GM18870 (cell line): ENCODE results near the gene NDUFB10.

ENCODE experiments used
- ATAC-seq: cut with Tn5 transposase; IDR thresholded peaks from one replicate; pipeline ENCODE4 v1.9.1; 2021; ENCODE audit warnings: moderate library complexity; ENCODE audit not compliant: unreplicated experiment

NDUFB10 gene

DNA sequence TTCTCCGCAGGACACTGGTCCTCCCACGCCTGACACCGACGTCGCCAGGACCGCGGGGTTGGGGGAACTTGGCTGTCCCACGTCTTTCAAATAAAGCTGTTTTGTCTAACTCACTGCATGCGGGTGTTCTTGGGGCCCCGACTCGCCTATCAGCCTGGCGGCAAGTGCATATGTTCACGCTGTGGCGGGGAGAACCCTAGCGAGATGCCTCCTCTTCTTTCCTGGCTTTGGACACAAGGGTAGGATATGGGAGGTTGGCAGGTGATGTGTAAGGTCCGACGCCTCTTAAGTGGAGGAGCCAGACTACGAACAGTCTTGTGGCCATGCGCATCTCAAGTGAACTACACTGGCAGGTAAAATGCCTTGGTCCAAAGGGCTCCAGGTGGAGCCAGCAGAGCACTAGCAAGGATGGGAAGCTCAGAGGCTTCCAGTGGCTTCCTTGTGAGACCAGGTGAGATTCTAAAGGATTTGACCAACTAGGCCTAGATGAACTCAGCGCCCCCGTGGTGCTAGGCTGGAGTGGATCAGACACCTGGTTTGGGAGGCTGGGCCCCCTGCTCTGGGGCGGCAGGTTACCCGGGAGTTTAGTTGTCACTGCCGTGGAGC, 6.2 kb downstream of the NDUFB10 start:
- no peak for ATAC-seq

DNA sequence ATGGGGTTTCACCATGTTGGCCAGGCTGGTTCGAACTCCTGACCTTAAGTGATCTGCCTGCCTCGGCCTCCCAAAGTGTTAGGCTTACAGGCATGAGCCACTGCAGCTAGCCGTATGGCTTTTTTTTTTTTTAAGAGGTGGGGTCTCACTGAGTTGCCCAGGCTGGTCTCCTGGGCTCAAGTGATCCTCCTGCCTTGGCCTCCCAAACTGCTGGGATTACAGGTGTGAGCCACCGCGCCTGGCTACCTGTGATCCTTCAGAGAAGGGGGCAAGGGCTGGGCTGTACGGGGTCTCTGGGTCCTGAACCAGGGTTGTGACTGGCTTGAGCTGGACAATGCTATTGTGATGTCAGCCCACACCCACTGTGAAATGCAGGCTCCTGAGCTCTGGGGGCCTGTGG, 7.1 kb downstream of the NDUFB10 start, which contains the start of gene RNF151:
TSS of gene RNF151 (plus strand) at position 397 of the 400 bp plus-strand sequence. CDS start 26 bp downstream, outside the sequence.
- ATAC-seq, result no peak

DNA sequence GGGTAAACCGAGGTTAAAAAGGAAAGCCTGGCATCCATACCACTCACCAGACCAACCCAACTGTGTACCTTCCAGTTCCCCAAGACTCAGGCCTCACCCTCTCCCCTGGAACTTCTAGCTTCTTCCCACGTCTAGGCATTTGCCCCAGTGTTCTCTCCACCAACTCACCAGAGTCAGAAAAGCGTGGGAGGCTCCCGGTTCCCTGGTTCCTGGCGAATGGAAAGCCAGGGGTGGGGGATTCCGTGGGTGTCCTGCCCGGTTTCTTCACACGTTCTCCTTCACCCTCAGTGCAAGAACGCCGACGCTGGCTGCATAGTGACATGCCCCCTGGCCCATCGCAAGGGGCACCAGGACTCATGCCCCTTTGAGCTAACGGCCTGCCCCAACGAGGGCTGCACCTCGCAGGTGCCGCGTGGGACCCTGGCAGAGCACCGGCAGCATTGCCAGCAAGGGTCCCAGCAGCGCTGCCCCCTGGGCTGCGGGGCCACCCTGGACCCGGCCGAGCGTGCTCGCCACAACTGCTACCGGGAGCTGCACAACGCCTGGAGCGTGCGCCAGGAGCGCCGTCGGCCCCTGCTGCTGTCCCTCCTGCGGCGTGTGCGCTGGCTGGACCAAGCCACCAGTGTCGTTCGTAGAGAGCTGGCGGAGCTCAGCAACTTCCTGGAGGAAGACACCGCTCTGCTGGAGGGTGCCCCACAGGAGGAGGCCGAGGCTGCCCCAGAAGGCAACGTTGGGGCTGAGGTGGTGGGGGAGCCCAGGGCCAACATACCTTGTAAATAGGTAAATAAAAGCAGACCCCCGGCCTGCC, 9.0 kb downstream of the NDUFB10 start:
- no peak for ATAC-seq

DNA sequence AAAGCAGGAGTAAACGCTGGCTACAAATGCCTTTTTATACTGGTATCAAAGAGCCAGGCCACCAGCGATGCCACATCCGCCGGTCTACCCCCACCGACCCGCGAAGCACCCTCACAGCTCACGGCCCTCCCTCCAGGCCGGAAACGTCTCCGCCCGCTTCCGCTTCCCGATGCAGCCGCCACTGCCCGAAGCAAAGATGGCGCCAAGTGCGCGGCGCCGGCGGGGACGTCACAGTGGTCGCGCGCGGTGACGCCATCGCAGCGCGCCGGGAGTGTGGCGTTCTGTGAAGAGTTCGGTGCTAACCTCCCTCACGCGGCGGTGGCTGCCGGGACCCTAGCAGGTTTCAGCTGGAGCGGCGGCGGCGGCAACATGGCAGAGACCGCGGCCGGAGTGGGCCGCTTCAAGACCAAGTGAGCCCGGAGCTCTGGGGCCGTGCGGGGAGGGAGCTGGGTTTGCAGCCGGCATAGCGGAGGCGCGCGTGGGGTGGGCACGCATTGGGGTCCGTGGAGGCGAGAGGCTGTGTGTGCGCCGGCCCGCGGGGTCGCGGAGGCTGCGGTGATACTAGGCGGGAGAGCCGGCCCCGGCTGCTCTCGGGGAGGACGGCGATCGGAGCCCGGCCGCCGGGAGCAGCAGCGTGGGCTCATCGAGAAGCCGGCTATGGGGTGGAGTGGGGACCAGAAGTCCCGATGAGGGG, 12.6 kb downstream of the NDUFB10 start, which contains the start of gene TBL3:
TSS of gene TBL3 (plus strand) at position 258 of the 694 bp plus-strand sequence. CDS start at position 370, 112 bp downstream.
- ATAC-seq, result peak; percentile 43

DNA sequence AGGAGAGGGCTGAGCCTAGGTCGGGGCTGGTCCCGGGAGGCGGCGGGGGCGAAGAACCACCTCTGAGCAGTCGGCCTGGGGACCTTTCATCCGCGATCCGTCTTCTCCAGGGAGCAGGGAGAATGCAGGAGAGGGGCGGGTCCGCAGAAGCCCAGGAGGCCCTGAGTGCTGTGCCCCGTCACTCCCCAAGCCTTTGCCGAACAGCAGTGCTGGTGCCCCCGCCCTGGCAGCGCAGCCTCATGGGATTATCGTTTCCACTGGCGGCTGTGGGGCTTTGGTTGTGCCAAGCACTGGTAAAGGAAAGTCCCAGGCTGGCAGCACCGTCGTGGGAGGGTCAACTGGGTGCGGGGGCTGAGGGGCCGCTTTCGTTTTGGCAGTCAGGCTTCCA, 13.1 kb downstream of the NDUFB10 start:
- ATAC-seq, result no peak

DNA sequence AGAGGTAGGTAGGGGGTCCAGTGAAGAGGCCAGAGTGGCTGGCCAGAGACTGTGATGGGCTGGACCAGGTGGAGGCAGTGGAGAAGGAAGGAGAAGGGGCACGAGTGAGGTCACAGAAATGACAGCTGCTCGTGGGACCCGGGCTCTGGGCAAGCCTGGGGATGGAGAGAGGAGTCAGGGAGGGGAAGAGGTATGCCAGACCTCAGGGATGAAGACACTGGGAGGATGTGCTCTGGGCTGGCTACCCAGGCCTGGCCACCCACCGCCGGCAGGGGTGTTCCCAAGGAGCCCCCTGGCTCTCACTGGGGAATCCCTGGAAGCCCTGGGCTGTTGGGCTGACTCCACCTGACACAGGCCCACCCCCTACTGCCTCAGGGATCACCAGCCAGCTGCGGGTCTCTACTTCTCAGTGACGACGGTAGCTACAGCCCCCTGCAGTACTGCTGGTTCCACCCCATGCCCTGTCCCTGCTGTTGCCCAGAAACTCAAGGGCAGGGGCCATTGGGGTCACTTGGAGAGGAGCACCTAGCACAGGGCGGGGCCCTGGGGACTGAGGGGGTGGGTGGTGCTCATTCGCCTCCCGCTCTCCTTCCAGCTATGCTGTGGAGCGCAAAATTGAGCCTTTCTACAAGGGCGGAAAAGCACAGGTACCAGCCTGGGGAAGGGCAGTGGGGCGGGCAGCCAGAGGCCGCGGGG, 14.3 kb downstream of the NDUFB10 start:
- no peak for ATAC-seq

DNA sequence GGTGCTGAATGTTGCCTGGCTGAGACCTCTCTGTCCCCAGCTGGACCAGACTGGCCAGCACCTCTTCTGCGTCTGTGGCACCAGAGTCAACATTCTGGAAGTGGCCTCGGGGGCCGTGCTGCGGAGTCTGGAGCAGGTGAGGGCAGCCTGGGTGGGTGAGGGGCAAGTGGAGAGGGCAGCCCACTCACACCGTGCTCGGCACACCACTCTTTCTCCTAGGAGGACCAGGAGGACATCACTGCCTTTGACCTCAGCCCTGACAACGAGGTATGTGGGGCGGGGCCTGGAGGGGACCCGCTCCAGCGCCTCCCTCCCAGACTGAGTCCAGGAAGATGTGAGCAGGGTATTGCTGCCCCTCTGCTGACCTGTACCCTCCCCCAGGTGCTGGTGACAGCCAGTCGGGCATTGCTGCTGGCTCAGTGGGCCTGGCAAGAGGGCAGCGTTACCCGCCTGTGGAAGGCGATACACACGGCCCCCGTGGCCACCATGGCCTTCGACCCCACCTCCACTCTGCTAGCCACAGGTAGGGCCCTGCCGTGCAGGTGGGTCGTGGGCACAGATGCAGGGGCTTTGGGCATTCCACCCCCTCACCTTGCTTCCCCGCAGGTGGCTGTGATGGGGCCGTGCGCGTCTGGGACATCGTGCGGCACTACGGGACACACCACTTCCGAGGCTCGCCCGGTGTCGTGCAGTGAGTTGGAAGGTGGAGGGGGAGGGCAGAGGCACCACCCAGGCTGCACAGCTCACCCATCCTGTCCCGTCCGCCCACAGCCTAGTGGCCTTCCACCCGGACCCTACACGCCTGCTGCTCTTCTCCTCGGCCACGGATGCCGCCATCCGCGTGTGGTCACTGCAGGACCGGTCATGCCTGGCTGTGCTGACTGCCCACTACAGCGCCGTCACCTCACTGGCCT, 15.1 kb downstream of the NDUFB10 start:
- no peak for ATAC-seq

DNA sequence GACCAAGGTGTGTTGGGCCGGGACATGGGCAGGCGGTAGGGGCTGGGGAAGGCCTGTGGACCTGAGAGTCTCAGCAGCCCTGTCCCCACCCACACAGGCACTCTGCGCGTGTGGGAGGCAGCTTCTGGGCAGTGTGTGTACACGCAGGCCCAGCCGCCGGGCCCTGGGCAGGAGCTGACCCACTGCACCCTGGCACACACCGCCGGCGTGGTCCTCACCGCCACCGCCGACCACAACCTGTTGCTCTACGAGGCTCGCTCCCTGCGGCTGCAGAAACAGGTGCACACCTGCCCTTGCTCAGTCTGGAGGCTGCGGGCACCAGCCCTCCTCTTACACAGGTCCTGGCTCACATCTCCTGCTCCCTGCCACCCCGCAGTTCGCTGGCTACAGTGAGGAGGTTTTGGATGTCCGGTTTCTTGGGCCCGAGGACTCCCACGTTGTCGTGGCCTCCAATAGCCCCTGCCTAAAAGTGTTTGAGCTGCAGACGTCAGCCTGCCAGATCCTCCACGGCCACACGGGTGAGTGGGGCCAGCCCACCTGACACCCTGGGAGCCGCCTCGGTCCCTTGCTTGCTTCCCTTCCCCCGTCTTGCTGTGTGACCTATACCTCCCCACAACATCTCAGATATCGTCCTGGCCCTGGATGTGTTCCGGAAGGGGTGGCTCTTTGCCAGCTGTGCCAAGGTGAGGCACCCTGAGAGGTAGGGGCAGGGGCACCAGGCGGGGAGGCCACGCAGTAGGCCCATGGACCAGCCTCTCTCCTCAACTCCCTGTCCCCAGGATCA, 16.3 kb downstream of the NDUFB10 start:
- ATAC-seq, result no peak

DNA sequence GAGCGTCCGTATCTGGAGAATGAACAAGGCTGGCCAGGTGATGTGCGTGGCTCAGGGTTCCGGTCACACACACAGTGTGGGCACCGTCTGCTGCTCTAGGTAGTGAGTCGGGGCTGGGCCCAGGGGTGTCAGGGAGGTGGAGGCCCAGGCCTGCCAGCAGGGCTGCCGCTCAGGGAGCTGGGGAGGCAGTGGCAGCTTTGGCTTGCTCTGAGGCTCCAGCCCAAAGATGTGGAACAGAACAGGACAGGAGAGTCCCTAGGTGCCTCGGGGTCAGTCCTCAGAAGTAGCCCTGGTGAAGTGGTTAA, 16.8 kb downstream of the NDUFB10 start:
- ATAC-seq, result no peak

DNA sequence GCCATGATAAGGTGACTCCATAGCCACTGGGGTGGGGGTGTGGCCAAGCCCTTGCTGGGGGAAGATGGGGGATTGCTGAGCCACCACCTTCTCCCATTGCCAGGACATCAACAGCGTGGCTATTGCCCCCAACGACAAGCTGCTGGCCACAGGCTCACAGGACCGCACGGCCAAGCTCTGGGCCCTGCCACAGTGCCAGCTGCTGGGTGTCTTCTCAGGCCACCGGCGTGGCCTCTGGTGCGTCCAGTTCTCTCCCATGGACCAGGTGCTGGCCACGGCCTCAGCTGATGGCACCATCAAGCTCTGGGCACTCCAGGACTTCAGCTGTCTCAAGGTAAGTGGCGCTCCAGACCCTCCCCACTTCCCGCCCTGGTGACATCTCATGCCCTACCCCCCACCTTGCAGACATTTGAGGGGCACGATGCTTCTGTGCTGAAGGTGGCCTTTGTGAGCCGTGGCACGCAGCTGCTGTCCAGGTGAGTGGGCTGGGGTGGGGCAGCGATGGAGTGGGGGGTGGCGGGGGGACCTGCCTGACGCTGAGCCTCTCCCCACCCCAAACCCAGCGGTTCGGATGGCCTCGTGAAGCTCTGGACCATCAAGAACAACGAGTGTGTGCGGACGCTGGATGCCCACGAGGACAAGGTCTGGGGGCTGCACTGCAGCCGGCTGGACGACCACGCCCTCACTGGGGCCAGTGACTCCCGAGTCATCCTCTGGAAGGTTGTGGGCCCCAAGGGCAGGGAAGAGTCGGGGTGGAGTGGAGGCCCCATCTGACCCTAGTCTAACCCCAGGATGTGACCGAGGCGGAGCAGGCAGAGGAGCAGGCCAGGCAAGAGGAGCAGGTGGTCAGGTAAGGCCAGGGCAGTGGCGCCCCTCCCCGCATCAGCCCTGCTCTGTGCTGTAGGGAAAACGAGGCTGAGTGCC, 17.9 kb downstream of the NDUFB10 start:
- ATAC-seq, result no peak

DNA sequence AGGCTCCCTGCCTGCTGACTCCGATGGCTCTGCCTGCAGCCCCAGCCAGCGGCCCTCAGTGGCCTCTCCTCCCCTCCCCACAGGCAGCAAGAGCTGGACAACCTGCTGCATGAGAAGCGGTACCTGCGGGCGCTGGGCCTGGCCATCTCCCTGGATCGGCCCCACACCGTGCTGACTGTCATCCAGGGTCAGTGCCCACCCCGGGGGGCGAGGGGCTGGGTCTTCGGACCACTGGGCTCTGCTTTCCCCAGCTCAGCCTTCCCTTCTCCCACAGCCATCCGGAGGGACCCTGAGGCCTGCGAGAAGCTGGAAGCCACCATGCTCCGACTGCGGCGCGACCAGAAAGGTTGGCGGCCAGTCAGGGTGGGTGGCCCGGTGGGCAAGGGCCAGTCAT, 18.5 kb downstream of the NDUFB10 start:
- ATAC-seq, result no peak

DNA sequence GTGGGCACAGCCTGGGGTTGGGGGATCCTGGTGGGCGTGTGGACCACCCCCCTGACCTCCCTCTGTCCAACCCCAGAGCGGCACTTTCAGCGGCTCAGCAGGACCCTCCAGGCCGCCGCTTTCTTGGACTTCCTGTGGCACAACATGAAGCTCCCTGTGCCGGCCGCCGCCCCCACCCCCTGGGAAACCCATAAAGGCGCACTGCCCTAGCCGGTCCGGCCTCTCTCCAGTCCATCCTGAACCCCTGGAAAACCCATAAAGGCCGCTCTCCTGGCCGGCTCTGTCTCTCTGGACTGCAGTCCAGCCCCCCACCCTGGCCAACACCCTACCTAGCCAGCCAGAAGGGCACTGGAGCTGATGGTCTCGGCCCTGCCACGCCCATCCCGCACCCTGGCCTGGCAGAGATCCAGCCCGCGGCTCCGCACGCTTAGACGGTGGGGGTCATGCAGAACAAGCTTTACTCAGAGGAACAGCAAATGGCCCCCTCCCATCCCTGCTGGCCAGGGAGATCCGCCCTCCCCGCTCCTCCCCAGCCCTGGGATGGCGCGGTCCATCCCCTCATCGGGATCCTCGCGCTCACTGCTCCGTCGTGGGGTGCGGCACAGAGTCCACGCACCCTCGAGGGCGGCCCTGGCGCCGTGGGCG, 19.3 kb downstream of the NDUFB10 start:
- ATAC-seq, result no peak

DNA sequence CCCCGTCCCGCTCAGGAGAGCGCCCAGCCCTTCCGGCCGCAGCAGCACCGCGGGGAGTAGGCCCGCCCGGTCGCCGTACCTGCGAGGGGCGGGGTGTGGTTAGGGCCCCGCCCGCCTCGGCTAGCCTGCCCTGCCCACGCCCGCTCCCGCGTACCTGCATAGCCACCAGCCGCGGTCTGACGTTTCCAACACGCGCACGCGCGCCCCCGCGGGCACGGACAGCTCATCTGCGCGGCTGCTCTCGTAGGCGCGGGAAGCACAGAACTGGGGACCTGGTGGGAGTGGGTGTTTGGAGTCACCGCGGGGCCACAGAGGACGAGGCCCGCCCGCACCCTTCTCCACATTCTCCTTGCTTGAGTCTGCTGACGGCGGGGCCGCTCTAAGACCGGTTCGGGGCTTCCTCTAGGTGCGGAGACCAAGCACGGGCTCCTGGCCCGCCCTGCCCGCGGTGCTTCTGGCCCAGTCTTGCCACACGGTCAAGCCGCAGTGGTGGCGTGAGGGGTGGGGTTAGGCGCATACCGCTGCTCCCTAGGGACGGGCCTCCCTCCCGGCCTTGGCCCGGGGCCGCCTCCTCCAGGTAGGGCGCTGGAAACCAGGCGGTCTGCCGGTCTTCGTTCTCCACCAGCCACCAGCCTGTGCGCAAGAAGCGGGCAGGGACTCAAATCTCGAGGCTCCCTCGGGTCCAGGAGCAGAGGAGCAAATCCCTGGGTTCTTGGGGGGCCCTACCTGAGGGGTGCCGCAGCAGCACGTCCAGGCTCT, 20.1 kb downstream of the NDUFB10 start:
- ATAC-seq, result no peak

DNA sequence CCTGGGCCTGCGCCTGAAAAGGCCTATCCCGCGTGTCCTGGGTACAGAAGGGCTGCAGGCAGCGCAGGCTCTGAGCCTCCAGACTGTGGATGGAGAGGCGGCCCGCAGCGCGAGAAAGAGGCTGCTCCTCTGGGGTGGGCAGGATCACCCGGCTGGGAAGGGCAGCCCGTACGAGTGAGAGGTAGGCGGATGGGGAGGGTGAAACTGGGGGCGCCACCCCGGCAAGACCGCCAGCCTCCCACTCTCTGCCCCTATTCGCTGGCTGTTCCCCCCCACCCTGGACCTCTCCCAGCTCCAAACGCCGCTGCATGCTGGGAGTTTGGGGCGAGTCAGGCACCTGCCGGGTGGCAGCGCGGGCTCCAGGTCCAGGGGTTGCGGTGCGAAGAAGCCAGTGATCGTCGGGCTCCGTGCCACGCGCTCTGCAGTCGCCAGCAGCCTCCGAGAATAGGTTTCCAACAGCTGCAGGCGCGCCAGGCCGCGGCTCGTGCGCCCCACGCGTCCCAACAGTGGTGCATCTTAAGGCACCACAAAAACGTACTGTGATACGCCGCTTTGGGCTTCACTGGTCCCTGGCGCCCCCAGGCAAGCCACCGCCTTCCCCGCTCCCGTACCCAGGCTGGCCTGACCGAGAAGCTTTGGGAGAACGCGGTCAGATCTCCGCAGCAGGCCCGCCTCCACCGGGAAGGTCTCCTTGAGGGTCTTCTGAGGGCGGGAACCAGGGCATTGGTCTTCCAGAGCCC, 20.9 kb downstream of the NDUFB10 start:
- ATAC-seq, result no peak

DNA sequence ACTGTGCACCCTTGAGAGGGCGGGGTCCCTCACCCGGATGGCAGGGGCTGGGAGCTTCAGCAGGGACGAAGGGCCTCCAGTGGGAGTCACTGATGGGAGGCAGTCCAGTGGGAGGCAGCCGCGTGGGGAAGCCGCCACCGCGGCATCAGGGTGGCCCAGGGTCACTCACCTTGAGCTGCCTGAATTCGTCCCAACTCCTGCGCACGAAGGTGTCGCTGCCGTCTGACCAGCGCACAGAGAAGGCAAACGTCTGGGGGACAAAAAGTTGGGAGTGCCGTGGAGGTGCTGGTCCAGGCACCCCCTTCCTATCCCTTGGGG, 21.4 kb downstream of the NDUFB10 start:
- ATAC-seq, result no peak

DNA sequence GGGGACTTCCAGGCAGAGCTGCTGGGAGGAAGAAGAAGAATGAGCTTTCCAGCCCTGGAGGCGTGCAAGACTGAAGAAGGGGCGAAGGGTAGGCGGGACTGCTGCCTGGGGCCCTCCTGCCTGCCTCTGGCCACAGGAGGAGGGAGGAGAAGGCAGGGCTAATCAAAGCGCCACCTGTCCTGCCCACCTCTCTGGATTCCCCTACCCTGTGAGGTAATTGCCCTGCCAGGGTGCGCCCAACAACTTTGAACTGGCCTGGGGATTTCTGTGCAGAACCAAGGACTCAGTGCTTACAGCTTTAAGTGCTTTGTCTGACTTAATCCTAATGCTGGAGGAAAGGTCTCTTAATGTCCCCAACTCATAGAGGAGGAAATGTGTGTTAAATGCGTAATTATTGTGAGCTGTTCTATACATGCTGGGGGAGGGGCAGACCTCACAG, 22.1 kb downstream of the NDUFB10 start, which contains the start of gene NOXO1:
TSS of gene NOXO1 (minus strand) at position 72 of the 439 bp plus-strand sequence. CDS start 290 bp downstream, outside the sequence.
- ATAC-seq, result no peak
